ENCODE data around the gene EIF2B1. TPM values are rescaled to one million over a fixed set of nuclear protein-coding genes. Genes with fewer than 3 reads are reported as not detected.
"Not testable (repeated sequence)": the region's sequence is repeated elsewhere in the genome, so short reads cannot be mapped to it uniquely, and the experiment has no call there.

Gene EIF2B1
- total RNA-seq, 1 donor from 2014 or later, result 58.0 TPM

GRCh38 chr12:123617580-123617979, 15.9 kb downstream of the EIF2B1 start:
- no peak for DNase-seq (ENCODE audit: low spot score)

- DNase-seq (ENCODE audit: low spot score), result no peak
These were observed 16.3 kb downstream of the EIF2B1 start for GRCh38 chr12:123617144-123617543.

- no peak for DNase-seq (ENCODE audit: low spot score)
These were observed 19.0 kb downstream of the EIF2B1 start for GRCh38 chr12:123614531-123614930.

GRCh38 chr12:123614110-123614509, 19.4 kb downstream of the EIF2B1 start:
- no peak for DNase-seq (ENCODE audit: low spot score)

GRCh38 chr12:123608182-123608581, 25.3 kb downstream of the EIF2B1 start:
- no peak for DNase-seq (ENCODE audit: low spot score)

GRCh38 chr12:123607756-123608155, 25.7 kb downstream of the EIF2B1 start:
- DNase-seq (ENCODE audit: low spot score), result no peak

- not testable (repeated sequence) for DNase-seq (ENCODE audit: low spot score)
These were observed 30.0 kb downstream of the EIF2B1 start for GRCh38 chr12:123603495-123603894.

- DNase-seq (ENCODE audit: low spot score), result no peak
These were observed 30.8 kb downstream of the EIF2B1 start for GRCh38 chr12:123602651-123603195.

- DNase-seq (ENCODE audit: low spot score), result peak; percentile 84
These were observed 31.6 kb downstream of the EIF2B1 start, which contains the start of gene DDX55 for GRCh38 chr12:123601602-123602489. DDX55 (plus strand) TSS chr12:123602099; CDS start chr12:123602149, 50 bp downstream.

GRCh38 chr12:123599721-123600120, 33.8 kb downstream of the EIF2B1 start:
- no peak for DNase-seq (ENCODE audit: low spot score)

- DNase-seq (ENCODE audit: low spot score), result no peak
These were observed 34.2 kb downstream of the EIF2B1 start for GRCh38 chr12:123599310-123599709.

- no peak for DNase-seq (ENCODE audit: low spot score)
These were observed 35.0 kb downstream of the EIF2B1 start for GRCh38 chr12:123598522-123598921.

- DNase-seq (ENCODE audit: low spot score), result no peak
These were observed 36.4 kb downstream of the EIF2B1 start for GRCh38 chr12:123597100-123597499.

GRCh38 chr12:123595729-123596128, 37.8 kb downstream of the EIF2B1 start:
- no peak for DNase-seq (ENCODE audit: low spot score)

GRCh38 chr12:123591702-123592481, 41.6 kb downstream of the EIF2B1 start:
- DNase-seq (ENCODE audit: low spot score), result no peak

GRCh38 chr12:123580772-123581171, 52.7 kb downstream of the EIF2B1 start:
- no peak for DNase-seq (ENCODE audit: low spot score)

- DNase-seq (ENCODE audit: low spot score), result not testable (repeated sequence)
These were observed 54.7 kb downstream of the EIF2B1 start for GRCh38 chr12:123578829-123579228.

- no peak for DNase-seq (ENCODE audit: low spot score)
These were observed 55.2 kb downstream of the EIF2B1 start for GRCh38 chr12:123578243-123578642.

- no peak for DNase-seq (ENCODE audit: low spot score)
These were observed 56.9 kb downstream of the EIF2B1 start for GRCh38 chr12:123576611-123577010.

GRCh38 chr12:123573870-123574269, 59.6 kb downstream of the EIF2B1 start:
- DNase-seq (ENCODE audit: low spot score), result no peak

GRCh38 chr12:123572391-123572790, 61.1 kb downstream of the EIF2B1 start:
- DNase-seq (ENCODE audit: low spot score), result no peak

GRCh38 chr12:123571343-123571813, 62.1 kb downstream of the EIF2B1 start:
- no peak for DNase-seq (ENCODE audit: low spot score)
